Measurements from ENCODE around the gene MBD3L5. TPM values are rescaled to one million over a fixed set of nuclear protein-coding genes. Genes with fewer than 3 reads are reported as not detected.

MBD3L5 gene
- total and polyA plus RNA-seq, 11 donors, result not detected

GRCh38 chr19:7000816-7001215 is 29.6 kb upstream of the MBD3L5 start:
- intact Hi-C loops (cut with DNase I), result no loop called here
- no peaks in the 10 kb centered on the region for H3K9me3 ChIP-seq
- TF ChIP-seq POLR2A (IDR thresholded peaks at IDR 0.05) (no peak), CTCF (IDR thresholded peaks at IDR 0.05) (no peak)
- H3K27me3 ChIP-seq, result peaks cover 0 to 12% (median 0%) of the 10 kb centered on the region in 9 donors
- ATAC-seq (no peak), DNase-seq (no peak)
- H3K4me3 ChIP-seq, result no peak overlapping the region
- peaks cover 0 to 29% (median 0%) of the 10 kb centered on the region in 12 donors for H3K4me1 ChIP-seq
- H3K36me3 ChIP-seq, result no peaks in the 10 kb centered on the region
- 62 to 75% (median 71%) methylated on average over 1 of the region's 1 CpG for WGBS, 4 donors
- peak overlapping the region in 1 of 12 donors; percentile 82 for H3K27ac ChIP-seq

- ATAC-seq (no peak), DNase-seq (no peak)
- H3K4me3 ChIP-seq, result no peak overlapping the region
- intact Hi-C loops (cut with DNase I), result no loop called here
- no peaks in the 10 kb centered on the region for H3K36me3 ChIP-seq
- no peak overlapping the region for H3K27ac ChIP-seq
- H3K27me3 ChIP-seq, result peaks cover 0 to 12% (median 0%) of the 10 kb centered on the region in 9 donors
- 55 to 90% (median 71%) methylated on average over 18 of the region's 18 CpGs for WGBS, 4 donors
- TF ChIP-seq CTCF (IDR thresholded peaks at IDR 0.05), result peak in 10 of 12 donors; percentile 48 to 89 (median 64)
- no peak for TF ChIP-seq POLR2A (IDR thresholded peaks at IDR 0.05)
- H3K9me3 ChIP-seq, result no peaks in the 10 kb centered on the region
- peaks cover 0 to 24% (median 0%) of the 10 kb centered on the region in 12 donors for H3K4me1 ChIP-seq
These were observed 26.0 kb upstream of the MBD3L5 start for GRCh38 chr19:7004313-7004931.

GRCh38 chr19:7006135-7006704 is 24.2 kb upstream of the MBD3L5 start:
- ATAC-seq (no peak), DNase-seq (no peak)
- Histone ChIP-seq H3K4me1 (peaks cover 0 to 10% (median 0%) of the 10 kb centered on the region in 12 donors), H3K27me3 (peaks cover 0 to 12% (median 0%) of the 10 kb centered on the region in 9 donors), H3K27ac (no peak overlapping the region), H3K36me3 (no peaks in the 10 kb centered on the region), H3K4me3 (no peak overlapping the region), H3K9me3 (no peaks in the 10 kb centered on the region)
- 66 to 81% (median 78%) methylated on average over 7 to 11 of the region's 11 CpGs for WGBS, 4 donors
- intact Hi-C loops (cut with DNase I), result no loop called here
- TF ChIP-seq POLR2A (IDR thresholded peaks at IDR 0.05), result no peak
- no peak for TF ChIP-seq CTCF (IDR thresholded peaks at IDR 0.05)

- H3K36me3 ChIP-seq, result no peaks in the 10 kb centered on the region
- H3K9me3 ChIP-seq, result no peaks in the 10 kb centered on the region
- peaks cover 0 to 7% (median 0%) of the 10 kb centered on the region in 12 donors for H3K4me1 ChIP-seq
- intact Hi-C loops (cut with DNase I), result no loop called here
- DNase-seq (no peak), ATAC-seq (no peak)
- no peak overlapping the region for H3K4me3 ChIP-seq
- no peak overlapping the region for H3K27ac ChIP-seq
- H3K27me3 ChIP-seq, result peaks cover 0 to under 1% (median 0%) of the 10 kb centered on the region in 9 donors
- TF ChIP-seq CTCF (IDR thresholded peaks at IDR 0.05) (no peak), POLR2A (IDR thresholded peaks at IDR 0.05) (no peak)
- WGBS, 4 donors, result 47 to 66% (median 65%) methylated on average over 4 of the region's 4 CpGs
These were observed 22.5 kb upstream of the MBD3L5 start for GRCh38 chr19:7007859-7008258.
